GM18867 (cell line): Measurements from ENCODE around the gene KDM4B.
"Not testable (repeated sequence)": the region's sequence is repeated elsewhere in the genome, so short reads cannot be mapped to it uniquely, and the experiment has no call there.

Experiments used
- ATAC-seq: cut with Tn5 transposase; IDR thresholded peaks from one replicate; pipeline ENCODE4 v1.9.1; 2021; ENCODE audit warnings: mild to moderate bottlenecking, moderate library complexity; ENCODE audit not compliant: unreplicated experiment

The KDM4B gene

GRCh38 chr19:5147074-5147977 is 178.4 kb downstream of the KDM4B start:
- no peak for ATAC-seq

DNA sequence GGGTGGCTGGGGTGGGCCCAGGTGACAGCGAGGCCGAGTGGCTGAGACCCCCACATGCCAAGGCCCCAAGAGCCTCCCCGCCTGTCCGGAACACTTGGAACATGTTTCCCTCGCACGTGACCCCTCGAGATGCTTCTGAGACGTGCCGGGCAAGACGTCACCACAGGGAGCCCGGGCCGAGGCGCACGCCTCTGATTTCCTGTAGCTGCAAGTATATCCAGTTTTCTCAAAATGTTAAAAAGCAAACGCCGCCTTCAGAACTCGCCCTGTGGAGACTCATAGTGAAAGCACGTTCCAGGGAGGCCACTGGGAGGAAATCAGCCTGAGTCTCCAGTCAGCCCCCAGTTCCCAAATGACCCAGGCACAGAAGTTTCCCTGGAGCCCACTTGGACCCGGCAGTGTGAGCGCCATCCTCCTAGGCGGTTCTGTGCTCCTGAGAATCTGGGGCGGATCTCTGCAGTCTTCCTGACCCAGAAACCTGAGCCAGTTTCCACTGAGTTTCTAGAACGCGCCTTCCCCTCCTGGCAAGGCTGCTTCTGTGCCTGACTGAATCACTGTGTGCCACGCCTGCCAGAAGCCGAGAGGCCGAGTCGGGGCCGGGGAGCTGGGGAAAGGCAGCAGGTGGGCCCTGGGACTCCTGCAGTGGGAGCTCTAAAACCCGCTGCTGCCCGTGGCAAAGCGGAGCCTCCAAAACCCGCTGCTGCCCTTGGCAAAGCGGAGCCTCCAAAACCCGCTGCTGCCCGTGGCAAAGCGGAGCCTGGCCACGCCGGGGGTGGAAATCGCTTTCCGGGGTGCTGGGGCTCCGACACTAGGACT is 179.3 kb downstream of the KDM4B start:
- no peak for ATAC-seq

GRCh38 chr19:5148794-5149190 is 179.9 kb downstream of the KDM4B start:
- ATAC-seq = no peak

DNA sequence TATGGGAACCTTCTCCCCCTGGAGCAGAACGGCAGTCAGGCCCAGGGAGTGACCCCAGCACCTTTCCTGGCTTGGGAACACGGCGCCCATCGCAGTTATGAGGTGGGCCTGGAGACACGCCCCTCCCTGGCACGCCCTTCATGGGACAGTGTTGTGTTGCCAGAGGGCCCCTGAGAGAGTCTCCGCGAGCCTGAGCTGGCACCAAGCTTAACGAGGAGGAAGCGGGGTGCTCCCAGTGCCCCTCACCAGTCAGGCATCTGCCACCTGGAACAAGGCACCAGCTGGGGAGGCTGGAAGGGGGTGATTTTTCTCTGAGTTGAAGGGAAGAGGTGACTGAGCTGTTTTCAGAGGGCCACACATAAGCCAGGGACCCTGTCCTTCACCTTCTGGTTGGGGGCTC is 180.6 kb downstream of the KDM4B start:
- ATAC-seq = no peak

DNA sequence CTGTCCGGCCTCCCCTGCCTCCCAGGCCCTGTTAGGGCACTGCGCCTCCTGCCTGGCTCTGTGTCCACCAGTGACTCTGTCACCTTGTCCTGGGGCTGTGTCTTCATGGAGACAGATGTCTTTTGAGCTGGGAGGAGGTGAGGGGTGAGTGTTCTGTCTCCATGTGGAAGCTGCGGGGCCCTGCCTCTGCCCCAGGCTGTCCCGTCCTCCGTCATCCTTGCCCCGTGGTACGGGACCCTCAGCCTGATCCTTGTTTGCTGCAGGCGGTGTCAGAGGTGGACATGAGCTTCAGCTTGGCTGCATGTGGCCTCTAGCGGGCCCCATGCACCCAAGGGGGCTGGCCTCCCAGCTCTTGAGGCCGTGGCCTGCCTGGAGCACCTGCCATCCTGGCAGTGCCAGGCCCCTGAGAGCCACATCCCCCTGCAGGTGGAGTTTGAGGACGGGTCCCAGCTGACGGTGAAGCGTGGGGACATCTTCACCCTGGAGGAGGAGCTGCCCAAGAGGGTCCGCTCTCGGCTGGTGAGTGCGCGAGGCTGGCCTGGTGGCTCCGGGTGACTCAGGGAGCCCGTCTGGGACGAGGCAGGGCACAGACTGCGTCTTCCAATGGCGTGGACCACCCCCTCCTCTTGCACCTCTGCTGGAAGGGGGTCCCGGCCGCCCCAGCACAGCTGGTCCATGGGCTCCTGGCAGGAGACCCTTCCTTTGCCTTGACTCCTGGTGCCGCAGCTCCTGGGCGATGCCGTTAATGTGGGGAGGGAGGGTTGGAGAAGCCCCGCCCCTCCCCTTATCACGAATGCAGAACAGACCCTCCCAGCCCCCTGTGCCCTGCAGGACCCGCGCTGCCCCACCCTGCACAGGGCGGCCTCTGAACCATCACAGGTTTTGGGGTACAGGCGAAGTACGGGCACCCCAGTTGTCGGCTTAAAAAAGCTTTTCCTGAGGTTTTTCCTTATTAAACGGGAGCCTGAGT is 181.3 kb downstream of the KDM4B start:
- ATAC-seq = no peak

DNA sequence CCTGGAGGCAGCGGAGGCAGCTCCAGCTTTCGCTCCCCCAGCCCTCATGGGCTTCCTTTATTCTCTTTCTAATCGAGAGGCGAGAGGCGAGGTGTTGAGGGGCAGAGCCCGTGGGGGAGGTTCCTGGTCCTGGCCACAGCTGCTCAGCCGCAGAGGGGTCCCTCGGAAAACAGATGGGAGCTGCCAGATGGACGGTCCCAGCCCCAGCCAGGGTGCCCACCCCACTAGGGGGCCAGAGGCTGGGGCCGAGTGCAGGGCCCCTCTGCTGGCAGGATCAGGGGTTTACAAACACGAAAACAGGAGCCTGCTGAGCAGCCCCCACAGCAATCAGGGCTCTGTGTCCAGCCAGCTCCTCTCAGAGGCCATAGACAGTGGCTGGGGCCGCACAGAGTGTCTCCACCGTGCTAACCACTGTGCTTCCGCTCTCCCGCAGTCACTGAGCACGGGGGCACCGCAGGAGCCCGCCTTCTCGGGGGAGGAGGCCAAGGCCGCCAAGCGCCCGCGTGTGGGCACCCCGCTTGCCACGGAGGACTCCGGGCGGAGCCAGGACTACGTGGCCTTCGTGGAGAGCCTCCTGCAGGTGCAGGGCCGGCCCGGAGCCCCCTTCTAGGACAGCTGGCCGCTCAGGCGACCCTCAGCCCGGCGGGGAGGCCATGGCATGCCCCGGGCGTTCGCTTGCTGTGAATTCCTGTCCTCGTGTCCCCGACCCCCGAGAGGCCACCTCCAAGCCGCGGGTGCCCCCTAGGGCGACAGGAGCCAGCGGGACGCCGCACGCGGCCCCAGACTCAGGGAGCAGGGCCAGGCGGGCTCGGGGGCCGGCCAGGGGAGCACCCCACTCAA is 182.2 kb downstream of the KDM4B start:
- no peak for ATAC-seq

DNA sequence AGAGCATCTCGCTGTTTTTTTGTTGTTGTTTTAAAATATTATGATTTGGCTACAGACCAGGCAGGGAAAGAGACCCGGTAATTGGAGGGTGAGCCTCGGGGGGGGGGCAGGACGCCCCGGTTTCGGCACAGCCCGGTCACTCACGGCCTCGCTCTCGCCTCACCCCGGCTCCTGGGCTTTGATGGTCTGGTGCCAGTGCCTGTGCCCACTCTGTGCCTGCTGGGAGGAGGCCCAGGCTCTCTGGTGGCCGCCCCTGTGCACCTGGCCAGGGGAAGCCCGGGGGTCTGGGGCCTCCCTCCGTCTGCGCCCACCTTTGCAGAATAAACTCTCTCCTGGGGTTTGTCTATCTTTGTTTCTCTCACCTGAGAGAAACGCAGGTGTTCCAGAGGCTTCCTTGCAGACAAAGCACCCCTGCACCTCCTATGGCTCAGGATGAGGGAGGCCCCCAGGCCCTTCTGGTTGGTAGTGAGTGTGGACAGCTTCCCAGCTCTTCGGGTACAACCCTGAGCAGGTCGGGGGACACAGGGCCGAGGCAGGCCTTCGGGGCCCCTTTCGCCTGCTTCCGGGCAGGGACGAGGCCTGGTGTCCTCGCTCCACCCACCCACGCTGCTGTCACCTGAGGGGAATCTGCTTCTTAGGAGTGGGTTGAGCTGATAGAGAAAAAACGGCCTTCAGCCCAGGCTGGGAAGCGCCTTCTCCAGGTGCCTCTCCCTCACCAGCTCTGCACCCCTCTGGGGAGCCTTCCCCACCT is 183.3 kb downstream of the KDM4B start:
- no peak for ATAC-seq

GRCh38 chr19:5152767-5153532 is 184.0 kb downstream of the KDM4B start:
- ATAC-seq = no peak

DNA sequence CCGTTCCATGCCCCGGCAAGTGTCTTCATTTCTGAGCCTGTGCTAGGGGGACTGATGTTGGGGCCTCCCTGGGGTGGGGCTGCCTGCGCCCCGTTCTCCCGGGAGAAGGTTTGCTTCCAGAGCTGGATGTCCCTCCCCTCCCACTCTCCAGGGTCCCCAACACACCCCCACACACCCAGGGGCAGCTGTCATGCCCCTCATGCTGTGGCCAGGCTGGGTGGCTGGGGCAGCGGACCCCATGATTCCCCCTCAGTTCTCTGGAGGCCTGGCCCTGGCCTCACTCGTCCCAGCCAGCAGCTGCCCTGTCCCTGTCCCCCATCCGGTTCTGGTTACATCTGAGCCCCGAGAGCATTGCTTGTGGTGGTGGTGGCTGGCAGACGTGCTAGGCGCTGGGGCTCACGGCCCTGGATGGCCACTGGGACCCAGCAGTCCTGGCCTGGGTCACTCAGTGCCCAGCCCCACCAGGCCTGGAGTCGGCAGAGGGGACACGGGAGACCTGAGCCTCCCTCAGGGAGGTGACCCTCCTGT is 184.8 kb downstream of the KDM4B start:
- no peak for ATAC-seq

DNA sequence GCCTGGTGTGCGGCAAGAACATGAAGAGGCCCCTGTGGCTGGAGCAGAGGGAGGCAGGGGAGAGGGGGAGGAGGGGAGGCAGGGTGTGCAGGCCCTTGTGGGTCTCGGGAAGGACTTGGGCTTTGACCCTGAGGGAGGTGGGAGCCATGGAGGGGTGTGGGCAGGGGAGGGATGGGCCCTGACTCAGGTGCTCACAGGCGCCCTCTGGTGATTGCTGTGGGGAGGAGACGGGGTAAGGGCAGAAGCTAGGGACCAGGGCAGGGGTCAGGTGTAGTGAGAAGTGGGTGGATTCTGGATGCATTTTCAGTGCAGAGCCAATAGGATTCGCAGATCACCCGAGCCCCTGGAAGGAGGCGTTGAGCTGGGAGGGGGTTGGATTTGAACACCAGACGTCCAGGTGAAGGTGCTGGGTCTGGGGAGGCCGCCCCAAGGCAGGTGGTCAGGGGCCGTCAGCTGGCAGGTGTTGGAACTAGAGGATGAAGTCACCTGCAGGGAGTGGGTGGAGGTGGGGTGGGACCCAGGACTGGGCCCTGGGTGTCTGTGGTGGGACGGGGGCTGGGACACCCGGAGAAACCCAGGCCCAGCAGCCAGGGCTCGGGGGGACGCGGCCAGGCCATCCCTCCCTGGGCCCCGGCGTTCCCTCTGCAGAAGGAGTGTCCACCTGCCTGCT is 185.4 kb downstream of the KDM4B start:
- no peak for ATAC-seq

GRCh38 chr19:5154799-5155426 is 186.0 kb downstream of the KDM4B start:
- ATAC-seq = no peak

- no peak for ATAC-seq
Measured at GRCh38 chr19:5155586-5156210, 186.8 kb downstream of the KDM4B start.

- ATAC-seq = no peak
Measured at GRCh38 chr19:5156231-5156986, 187.5 kb downstream of the KDM4B start.

DNA sequence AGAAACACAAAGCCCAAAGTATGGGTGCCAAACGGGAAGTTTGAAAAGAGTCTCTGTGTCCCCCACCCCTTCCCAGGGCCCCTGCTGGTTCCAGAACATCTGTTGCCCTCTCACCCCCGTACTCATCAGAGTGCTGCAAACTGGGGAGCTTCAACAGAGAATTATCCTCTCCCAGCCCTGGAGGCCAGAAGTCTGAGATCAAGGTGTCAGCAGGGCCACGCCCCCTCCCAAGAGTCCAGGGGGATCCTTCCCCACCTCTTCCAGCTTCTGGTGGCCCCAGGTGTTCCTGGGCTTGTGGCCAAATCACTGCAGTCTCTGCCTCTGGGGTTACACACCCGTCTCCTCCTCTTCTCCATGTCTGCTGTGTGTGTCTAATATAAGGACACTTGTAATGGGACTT is 188.3 kb downstream of the KDM4B start:
- ATAC-seq = no peak

DNA sequence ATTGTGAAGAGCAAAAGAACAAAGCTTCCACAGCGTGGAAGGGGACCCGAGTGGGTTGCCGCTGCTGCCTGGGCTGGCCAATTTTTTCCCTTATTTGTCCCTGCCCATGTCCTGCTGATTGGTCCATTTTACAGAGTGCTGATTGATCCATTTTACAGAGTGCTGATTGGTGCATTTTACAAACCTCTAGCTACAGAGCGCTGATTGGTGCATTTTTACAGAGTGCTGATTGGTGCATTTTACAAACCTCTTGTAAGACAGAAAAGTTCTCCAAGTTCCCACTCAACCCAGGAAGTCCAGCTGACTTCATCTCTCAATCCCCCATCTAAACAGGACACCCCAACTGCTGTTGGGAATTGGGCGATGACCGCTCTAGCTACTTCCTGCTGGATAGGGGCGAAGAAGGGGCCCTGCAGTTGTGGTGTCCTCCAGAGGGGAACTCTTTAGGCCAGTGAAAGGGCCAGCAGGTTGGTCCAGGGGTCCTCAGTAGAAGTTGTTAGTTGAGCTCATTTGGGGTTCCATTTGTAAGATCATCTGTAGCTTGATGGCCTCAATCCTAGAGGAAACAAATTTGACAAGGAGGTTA is 189.7 kb downstream of the KDM4B start:
- ATAC-seq = not testable (repeated sequence)
